B cell (primary cell): ENCODE measurements around the gene TCAP. TPM values are rescaled to one million over a fixed set of nuclear protein-coding genes. Genes with fewer than 3 reads are reported as not detected.

Experiments used
- ATAC-seq: fragments of 200-7000 bp; cut with Tn5 transposase; one replicate; pipeline ENCODE4 v1.10.0; 2021; ENCODE audit warnings: low read depth, mild to moderate bottlenecking, moderate number of reproducible peaks, moderate library complexity
- CTCF ChIA-PET: fragments of 350-600 bp; sonication (Branson Sonifier 250); formaldehyde crosslinking; loops from one replicate; lab custom pipeline; 2021; ENCODE audit warnings: antibody characterized with exemption, inconsistent platforms; lab: Charles Lee
- POLR2A ChIA-PET: fragments of 350-600 bp; sonication (Branson Sonifier 250); formaldehyde crosslinking; loops from one replicate; lab custom pipeline; 2021; ENCODE audit warnings: antibody characterized with exemption; lab: Charles Lee
- DNase-seq: peaks from one replicate; pipeline ENCODE4 v3.0.0; 2013
- H2AFZ ChIP-seq: 2 replicates; pipeline ENCODE4 v1.6.1; 2012; ENCODE audit warnings: mild to moderate bottlenecking, low read depth, low read length; ENCODE audit not compliant: insufficient read depth, poor library complexity, severe bottlenecking
- H3K27ac ChIP-seq, 2 donors: 1 replicate in 1 of 2; 2 replicates in 1 of 2; pipeline ENCODE4 v1.5.1; 2012 to 2013; ENCODE audit warnings: low read length in 2 of 2, mild to moderate bottlenecking in 2 of 2, moderate library complexity in 1 of 2
- H3K27me3 ChIP-seq, 4 experiments: fragments of 200-600 bp in 1 of 4; sonication (generic) in 1 of 4; replicated peaks in 1 of 4; 1 replicate in 2 of 4; 2 replicates in 2 of 4; pipeline versions ENCODE4 v1.6.1 to v1.7.0; 2013 to 2016; ENCODE audit warnings: low read length in 3 of 4, mild to moderate bottlenecking in 2 of 4, mixed read lengths in 1 of 4, moderate library complexity in 1 of 4; ENCODE audit not compliant: insufficient read depth in 4 of 4, control insufficient read depth in 3 of 4; ENCODE audit errors: control extremely low read depth in 1 of 4
- H3K36me3 ChIP-seq, 2 experiments: replicated peaks in 1 of 2; 1 replicate in 1 of 2; 2 replicates in 1 of 2; pipeline versions ENCODE4 v1.6.1 to v1.7.1; 2013; ENCODE audit warnings: low read length in 1 of 2; ENCODE audit not compliant: insufficient read depth in 2 of 2, control insufficient read depth in 1 of 2; ENCODE audit errors: control extremely low read depth in 1 of 2, extremely low read depth in 1 of 2
- H3K4me1 ChIP-seq, 2 donors: fragments of 200-600 bp in 1 of 2; sonication (generic) in 1 of 2; 1 replicate in 1 of 2; 2 replicates in 1 of 2; pipeline versions ENCODE4 v1.5.1 to v1.6.1; 2013 to 2017; ENCODE audit warnings: low read length in 2 of 2; ENCODE audit not compliant: control insufficient read depth in 2 of 2, insufficient read depth in 2 of 2
- H3K4me2 ChIP-seq: replicated peaks from 2 replicates; pipeline ENCODE3; 2012; ENCODE audit warnings: mild to moderate bottlenecking, low read depth, low read length; ENCODE audit not compliant: poor library complexity, severe bottlenecking
- H3K4me3 ChIP-seq, 5 experiments: fragments of 200-600 bp in 1 of 5; sonication (generic) in 1 of 5; 1 replicate in 3 of 5; 2 replicates in 2 of 5; pipeline versions ENCODE4 v1.5.1 to v1.7.0; 2011 to 2016; ENCODE audit warnings: low read length in 4 of 5, mild to moderate bottlenecking in 4 of 5, low read depth in 2 of 5, control low read depth in 1 of 5, moderate library complexity in 1 of 5; ENCODE audit not compliant: insufficient read depth in 1 of 5; ENCODE audit errors: control extremely low read depth in 1 of 5, extremely low read depth in 1 of 5
- H3K79me2 ChIP-seq: fragments of 200-600 bp; sonication (generic); one replicate; pipeline ENCODE4 v1.6.0; 2016; ENCODE audit warnings: low read length; ENCODE audit not compliant: control insufficient read depth, insufficient read depth
- H3K9ac ChIP-seq: fragments of 200-600 bp; sonication (generic); 2 replicates; pipeline ENCODE4 v1.6.1; 2017; ENCODE audit warnings: mild to moderate bottlenecking, low read length, moderate library complexity
- H3K9me3 ChIP-seq, 3 donors: one replicate each; pipeline versions ENCODE4 v1.6.1 to v1.7.1; 2013; ENCODE audit warnings: low read length in 2 of 3; ENCODE audit not compliant: control insufficient read depth in 2 of 3, insufficient read depth in 1 of 3; ENCODE audit errors: control extremely low read depth in 1 of 3
- H4K20me1 ChIP-seq: 2 replicates; pipeline ENCODE4 v1.6.0; 2012; ENCODE audit warnings: mild to moderate bottlenecking, low read length; ENCODE audit not compliant: insufficient read depth, control insufficient read depth, poor library complexity, severe bottlenecking
- H3K27ac Mint-ChIP-seq: one replicate; pipeline ENCODE4 v1.8.0; 2021; ENCODE audit warnings: mixed read lengths
- H3K27me3 Mint-ChIP-seq: one replicate; pipeline ENCODE4 v1.8.0; 2021; ENCODE audit warnings: mixed read lengths
- H3K4me1 Mint-ChIP-seq: one replicate; pipeline ENCODE4 v1.8.0; 2021; ENCODE audit warnings: mixed read lengths
- H3K4me3 Mint-ChIP-seq: one replicate; pipeline ENCODE4 v1.8.0; 2021; ENCODE audit warnings: mixed read lengths
- H3K9me3 Mint-ChIP-seq: one replicate; pipeline ENCODE4 v1.8.0; 2022; ENCODE audit warnings: mixed read lengths; ENCODE audit not compliant: insufficient read depth
- CTCF ChIP-seq: fragments of 200-600 bp; IDR thresholded peaks from one replicate; pipeline ENCODE4 v1.8.0; 2022; ENCODE audit warnings: antibody characterized with exemption, mild to moderate bottlenecking
- EZH2 ChIP-seq: IDR thresholded peaks from 2 replicates; pipeline ENCODE4 v1.6.1; 2012; ENCODE audit warnings: borderline replicate concordance, low read depth, mild to moderate bottlenecking, moderate library complexity, low read length; ENCODE audit not compliant: insufficient read depth, poor library complexity, severe bottlenecking
- WGBS: methylation state at CpG from one replicate; pipeline ENCODE4 v1.1.5; 2013; ENCODE audit warnings: missing lambda C conversion rate; ENCODE audit not compliant: insufficient coverage; 5-methylcytosine and 5-hydroxymethylcytosine counted together
- intact Hi-C: fragments of 100-400 bp; cut with micrococcal nuclease; formaldehyde crosslinking; loops from one replicate; pipeline ENCODE4 v1.10.0; 2022
- polyA plus RNA-seq: library from polyadenylated mRNA; depleted of rRNA; stranded (reverse); fragments of >200 nt; gene quantifications from 2 replicates; pipeline ENCODE4 v1.2.3, GENCODE V29; 2012
- total RNA-seq, 2 donors: library from RNA; stranded (reverse); fragments of 120-200 nt in 1 of 2; gene quantifications; 1 replicate in 1 of 2; 2 replicates in 1 of 2; pipeline versions ENCODE4 v1.2.3 to v1.2.4, GENCODE V29; 2013 to 2022

The TCAP gene
- total and polyA plus RNA-seq, 2 donors (not counting 1 experiment from before 2014, with no cell fraction given): 3.8 to 5.1 TPM

- ChIA-PET CTCF (interaction anchor here (0.6 to 8.7 kb wide), 22 partner anchors 8 to 636 kb away, joined by 3 to 109 read pairs (median 4); partner anchors contain the start of genes MIEN1 and PGAP3), POLR2A (interaction anchor here (0.6 to 2.0 kb wide), 3 partner anchors 10 to 180 kb away, joined by 3 to 7 read pairs (median 5); no protein-coding TSS in a partner anchor)
- peak; percentile 82 for DNase-seq
- WGBS: 2% methylated on average over 82 of the region's 85 CpGs
- peak within 1 kb of the TSS; percentile 85 for H2AFZ ChIP-seq
- Mint-ChIP-seq H3K27ac (peak within 1 kb of the TSS; percentile 7), H3K9me3 (no peaks in the 10 kb centered on the region), H3K4me1 (peaks cover 26% of the 10 kb centered on the region), H3K4me3 (peak within 1 kb of the TSS; percentile 75), H3K27me3 (peaks cover 23% of the 10 kb centered on the region)
- intact Hi-C loops: loop anchor here (1.0 to 5.0 kb wide), 3 partner anchors 21 to 199 kb away; partner anchors contain the start of genes PGAP3 and ZPBP2
- TF ChIP-seq CTCF: peak; percentile 79
- TF ChIP-seq EZH2: no peak
- H4K20me1 ChIP-seq: no peaks in the 10 kb centered on the region
- peaks cover 0 to 2% (median 0%) of the 10 kb centered on the region in 3 donors for H3K9me3 ChIP-seq
- peak within 1 kb of the TSS; percentile 98 for H3K4me2 ChIP-seq
- H3K9ac ChIP-seq: peak within 1 kb of the TSS; percentile 67
- no peak within 1 kb of the TSS for H3K27ac ChIP-seq
- H3K27me3 ChIP-seq: peaks cover 0 to 37% (median 7%) of the 10 kb centered on the region in 4 experiments
- peak; percentile 76 for ATAC-seq
- H3K79me2 ChIP-seq: no peaks in the 10 kb centered on the region
- peaks cover 23 to 34% of the 10 kb centered on the region in 2 donors for H3K4me1 ChIP-seq
- peak within 1 kb of the TSS in 4 of 5 experiments; percentile 28 to 62 (median 53) for H3K4me3 ChIP-seq
- no peaks in the 10 kb centered on the region for H3K36me3 ChIP-seq
These were observed 3.1 kb downstream of the TCAP start, which contains the start of gene PNMT for GRCh38 chr17:39667945-39668924. Gene PNMT, plus strand, starts transcription at chr17:39668453. Its CDS starts 23 bp downstream, at chr17:39668476.
